ENCODE results near the gene RBBP5. TPM values are rescaled to one million over a fixed set of nuclear protein-coding genes. Genes with fewer than 3 reads are reported as not detected.

The RBBP5 gene
- total RNA-seq, 4 donors from 2014 or later = 4.9 to 33.7 (median 24.7) TPM

GRCh38 chr1:205042911-205043806 is 78.6 kb downstream of the RBBP5 start, which contains the start of gene CNTN2:
Gene CNTN2 (plus strand): TSS chr1:205043212. CDS start chr1:205053186, 9,974 bp downstream.
- Histone ChIP-seq H3K9me3 (no peaks in the 10 kb centered on the region), H3K27ac (no peak within 1 kb of the TSS), H3K36me3 (no peaks in the 10 kb centered on the region), H3K4me3 (no peak within 1 kb of the TSS), H3K4me1 (peaks cover 0 to 4% of the 10 kb centered on the region in 2 donors), H3K27me3 (no peaks in the 10 kb centered on the region)
- no peak for TF ChIP-seq POLR2A (IDR thresholded peaks at IDR 0.05)
- no peak for TF ChIP-seq CTCF (IDR thresholded peaks at IDR 0.05)
- intact Hi-C loops (cut with DNase I; ENCODE audit: low total_unique reads) = no loop called here
- no peak for DNase-seq

GRCh38 chr1:205041998-205042910 is 79.5 kb downstream of the RBBP5 start:
- no peak for DNase-seq
- TF ChIP-seq POLR2A (IDR thresholded peaks at IDR 0.05) (no peak), CTCF (IDR thresholded peaks at IDR 0.05) (no peak)
- intact Hi-C loops (cut with DNase I; ENCODE audit: low total_unique reads) = no loop called here
- Histone ChIP-seq H3K27ac (no peak overlapping the region), H3K27me3 (no peaks in the 10 kb centered on the region), H3K4me3 (no peak overlapping the region), H3K9me3 (no peaks in the 10 kb centered on the region), H3K4me1 (peaks cover 0 to 4% of the 10 kb centered on the region in 2 donors), H3K36me3 (no peaks in the 10 kb centered on the region)

GRCh38 chr1:205041001-205041715 is 80.6 kb downstream of the RBBP5 start:
- Histone ChIP-seq H3K36me3 (no peaks in the 10 kb centered on the region), H3K27ac (no peak overlapping the region), H3K27me3 (no peaks in the 10 kb centered on the region), H3K9me3 (no peaks in the 10 kb centered on the region), H3K4me3 (no peak overlapping the region), H3K4me1 (peaks cover 0 to 4% of the 10 kb centered on the region in 2 donors)
- no peak for TF ChIP-seq CTCF (IDR thresholded peaks at IDR 0.05)
- no peak for TF ChIP-seq POLR2A (IDR thresholded peaks at IDR 0.05)
- intact Hi-C loops (cut with DNase I; ENCODE audit: low total_unique reads) = no loop called here
- no peak for DNase-seq

GRCh38 chr1:205038132-205038786 is 83.5 kb downstream of the RBBP5 start:
- intact Hi-C loops (cut with DNase I; ENCODE audit: low total_unique reads) = no loop called here
- no peak overlapping the region for H3K27ac ChIP-seq
- TF ChIP-seq CTCF (IDR thresholded peaks at IDR 0.05) = no peak
- no peak for TF ChIP-seq POLR2A (IDR thresholded peaks at IDR 0.05)
- no peak for DNase-seq
- no peaks in the 10 kb centered on the region for H3K36me3 ChIP-seq
- H3K27me3 ChIP-seq = no peaks in the 10 kb centered on the region
- H3K9me3 ChIP-seq = no peaks in the 10 kb centered on the region
- H3K4me1 ChIP-seq = peaks cover 0 to 4% of the 10 kb centered on the region in 2 donors
- H3K4me3 ChIP-seq = no peak overlapping the region

Data from uterus (tissue), 4 donors.